PC-3 (cell line): Measurements from ENCODE around the gene ANP32A. TPM values are rescaled to one million over a fixed set of nuclear protein-coding genes. Genes with fewer than 3 reads are reported as not detected.

Experiments used
- ATAC-seq: fragments of 200-7000 bp; cut with Tn5 transposase; 2 replicates; pipeline ENCODE4 v1.9.1; 2020; ENCODE audit warnings: mild to moderate bottlenecking, moderate library complexity
- BruUV-seq: library from RNA; stranded (reverse); fragments of 400-500 nt; replicated peaks from 2 replicates; lab custom pipeline; 2021; lab: Mats Ljungman, UMichigan
- CTCF ChIA-PET: fragments of 300-600 bp; sonication (Branson Sonifier 250); formaldehyde crosslinking; loops from one replicate; lab custom pipeline; 2022; ENCODE audit warnings: antibody characterized with exemption; lab: Charles Lee
- POLR2A ChIA-PET: fragments of 300-600 bp; sonication (Branson Sonifier 250); formaldehyde crosslinking; loops from one replicate; lab custom pipeline; 2022; ENCODE audit warnings: antibody characterized with exemption; ENCODE audit not compliant: unreplicated experiment; lab: Charles Lee
- DNase-seq: peaks from one replicate; pipeline ENCODE4 v3.0.0-alpha.2; 2015
- H2AFZ ChIP-seq: fragments of 300-600 bp; sonication (generic); 2 replicates; pipeline ENCODE4 v1.6.0; 2016; ENCODE audit warnings: antibody characterized with exemption, low read length
- H3F3A ChIP-seq: fragments of 300-600 bp; sonication (generic); one replicate; pipeline ENCODE4 v1.6.0; 2017; ENCODE audit warnings: antibody characterized with exemption, low read length, control low read depth, mild to moderate bottlenecking; ENCODE audit not compliant: unreplicated experiment
- H3K27ac ChIP-seq: fragments of 300-600 bp; sonication (generic); 2 replicates; pipeline ENCODE4 v1.5.1; 2016; ENCODE audit warnings: mild to moderate bottlenecking, low read length
- H3K27me3 ChIP-seq: fragments of 300-600 bp; sonication (generic); 2 replicates; pipeline ENCODE4 v1.6.1; 2016; ENCODE audit warnings: low read length, mixed read lengths
- H3K36me3 ChIP-seq: fragments of 300-600 bp; sonication (generic); 2 replicates; pipeline ENCODE4 v1.6.1; 2016; ENCODE audit warnings: low read depth, mixed run types, low read length, mixed read lengths
- H3K4me1 ChIP-seq: fragments of 300-600 bp; sonication (generic); 2 replicates; pipeline ENCODE4 v1.5.1; 2016; ENCODE audit warnings: low read length; ENCODE audit not compliant: insufficient read depth
- H3K4me2 ChIP-seq: fragments of 300-600 bp; sonication (generic); 2 replicates; pipeline ENCODE4 v1.6.0; 2016; ENCODE audit warnings: low read length
- H3K4me3 ChIP-seq: fragments of 300-600 bp; sonication (generic); 2 replicates; pipeline ENCODE4 v1.5.1; 2016; ENCODE audit warnings: mild to moderate bottlenecking, low read length, mixed read lengths
- H3K79me2 ChIP-seq: fragments of 300-600 bp; sonication (generic); 2 replicates; pipeline ENCODE4 v1.6.1; 2017; ENCODE audit warnings: low read length, mixed read lengths
- H3K9ac ChIP-seq: fragments of 300-600 bp; sonication (generic); 2 replicates; pipeline ENCODE4 v1.6.0; 2016; ENCODE audit warnings: mild to moderate bottlenecking, low read length
- H3K9me2 ChIP-seq: fragments of 300-600 bp; sonication (generic); replicated peaks from 2 replicates; pipeline ENCODE4 v1.6.1; 2016; ENCODE audit warnings: mixed run types, low read length, mixed read lengths
- H3K9me3 ChIP-seq: fragments of 300-600 bp; sonication (generic); 2 replicates; pipeline ENCODE4 v1.6.1; 2016; ENCODE audit warnings: low read length, mixed read lengths
- H4K20me1 ChIP-seq: fragments of 300-600 bp; sonication (generic); 2 replicates; pipeline ENCODE4 v1.6.1; 2016; ENCODE audit warnings: low read length, mixed read lengths
- CTCF ChIP-seq: fragments of 300-600 bp; sonication (generic); conservative IDR thresholded peaks from 2 replicates; pipeline ENCODE4 v1.5.1; 2017; ENCODE audit warnings: antibody characterized with exemption, low read depth, mild to moderate bottlenecking, low read length
- EZH2 ChIP-seq: fragments of 300-600 bp; sonication (generic); IDR thresholded peaks from one replicate; pipeline ENCODE4 v1.6.1; 2017; ENCODE audit warnings: antibody characterized with exemption, mild to moderate bottlenecking, low read length; ENCODE audit not compliant: unreplicated experiment
- EZH2phosphoT487 ChIP-seq: fragments of 300-600 bp; sonication (generic); IDR thresholded peaks from 2 replicates; pipeline ENCODE4 v1.6.1; 2018; ENCODE audit warnings: mild to moderate bottlenecking, antibody characterized with exemption, low read length, borderline replicate concordance
- intact Hi-C: fragments of 100-400 bp; cut with micrococcal nuclease; formaldehyde crosslinking; loops from 2 replicates; pipeline ENCODE4 v1.9.0; 2023
- total RNA-seq: library from RNA; depleted of rRNA; stranded (reverse); fragments of >200 nt; gene quantifications from 2 replicates; pipeline ENCODE4 v1.2.3, GENCODE V29; 2014

ANP32A gene
- total RNA-seq, 1 experiment from 2014 or later, result 106 TPM

GRCh38 chr15:68793776-68794175 lies 26.9 kb downstream of the ANP32A start:
- DNase-seq, result no peak
- no peak for ATAC-seq
- no peaks in the 10 kb centered on the region for H3F3A ChIP-seq
- H3K36me3 ChIP-seq, result no peaks in the 10 kb centered on the region
- H3K27ac ChIP-seq, result no peak overlapping the region
- intact Hi-C loops, result no loop called here
- TF ChIP-seq EZH2 (no peak), CTCF (no peak), EZH2phosphoT487 (no peak)
- H3K27me3 ChIP-seq, result no peaks in the 10 kb centered on the region
- peaks cover 100% of the 10 kb centered on the region for H3K79me2 ChIP-seq
- CTCF ChIA-PET, result no interaction called here
- H3K4me2 ChIP-seq, result no peak overlapping the region
- H3K9ac ChIP-seq, result no peak overlapping the region
- no peaks in the 10 kb centered on the region for H3K4me1 ChIP-seq
- BruUV-seq, result no TSS peak
- H3K9me3 ChIP-seq, result no peaks in the 10 kb centered on the region
- no peak overlapping the region for H2AFZ ChIP-seq
- H3K9me2 ChIP-seq, result no peaks in the 10 kb centered on the region
- POLR2A ChIA-PET, result no interaction called here
- no peak overlapping the region for H3K4me3 ChIP-seq
- peaks cover 17% of the 10 kb centered on the region; the same call in 1 of the 2 replicates for H4K20me1 ChIP-seq

GRCh38 chr15:68792901-68793766 lies 27.6 kb downstream of the ANP32A start:
- ChIA-PET CTCF (no interaction called here), POLR2A (no interaction called here)
- DNase-seq (no peak), ATAC-seq (no peak)
- TF ChIP-seq EZH2, result no peak
- no peak for TF ChIP-seq CTCF
- TF ChIP-seq EZH2phosphoT487, result no peak
- intact Hi-C loops, result no loop called here
- no peak overlapping the region for H3K4me3 ChIP-seq
- H3K36me3 ChIP-seq, result no peaks in the 10 kb centered on the region
- no peaks in the 10 kb centered on the region for H3K9me3 ChIP-seq
- H3K4me2 ChIP-seq, result no peak overlapping the region
- no peaks in the 10 kb centered on the region for H3K27me3 ChIP-seq
- H3K9me2 ChIP-seq, result no peaks in the 10 kb centered on the region
- H3F3A ChIP-seq, result no peaks in the 10 kb centered on the region
- H4K20me1 ChIP-seq, result peaks cover 12% of the 10 kb centered on the region; the same call in 1 of the 2 replicates
- no peaks in the 10 kb centered on the region for H3K4me1 ChIP-seq
- H2AFZ ChIP-seq, result no peak overlapping the region
- H3K27ac ChIP-seq, result no peak overlapping the region
- no peak overlapping the region for H3K9ac ChIP-seq
- H3K79me2 ChIP-seq, result peaks cover 100% of the 10 kb centered on the region
- BruUV-seq, result no TSS peak
